Uterus (tissue), 2 donors: ENCODE measurements around the gene TAF5L.

Experiments used
- CTCF ChIP-seq, 4 experiments: fragments of 200-600 bp in 2 of 4; fragments of 450-650 bp in 2 of 4; sonication (generic) in 2 of 4; IDR thresholded peaks; one replicate each; pipeline ENCODE4 v1.5.1; 2016 to 2019; ENCODE audit warnings: antibody characterized with exemption in 4 of 4, mild to moderate bottlenecking in 2 of 4, moderate library complexity in 1 of 4
- POLR2A ChIP-seq, 2 donors: fragments of 450-650 bp; IDR thresholded peaks; one replicate each; pipeline ENCODE4 v1.6.1; 2016; ENCODE audit warnings: antibody characterized with exemption in 2 of 2, mild to moderate bottlenecking in 1 of 2, moderate library complexity in 1 of 2

GRCh38 chr1:229603371-229604005 lies 22.4 kb downstream of the TAF5L start:
- no peak for TF ChIP-seq POLR2A (IDR thresholded peaks at IDR 0.05)
- TF ChIP-seq CTCF (IDR thresholded peaks at IDR 0.05) = no peak
